HL-60 (cell line): Measurements from ENCODE around the gene ZNF618.

Source experiments
- CTCF ChIP-seq: IDR thresholded peaks from one replicate; pipeline ENCODE4 v1.5.1; 2011; ENCODE audit warnings: low read length, control low read depth, inconsistent platforms; ENCODE audit not compliant: insufficient read depth
- REST ChIP-seq: IDR thresholded peaks from 2 replicates; pipeline ENCODE4 v1.6.1; 2012; ENCODE audit warnings: low read depth; ENCODE audit not compliant: insufficient replicate concordance

GRCh38 chr9:113872485-113873143 is 3.5 kb upstream of the ZNF618 start:
- TF ChIP-seq CTCF (no peak), REST (no peak)
